OCI-LY3 (cell line): Measurements from ENCODE around the gene FLNA.

ENCODE experiments used
- CTCF ChIP-seq: fragments of 200-600, 300-600 bp; sonication (generic); IDR thresholded peaks from 2 replicates; pipeline ENCODE4 v1.5.1; 2014; ENCODE audit warnings: antibody characterized with exemption, low read length, low read depth
- EZH2phosphoT487 ChIP-seq: fragments of 200-600 bp; shearing (Covaris generic); IDR thresholded peaks from 2 replicates; pipeline ENCODE4 v1.6.1; 2018; ENCODE audit warnings: antibody characterized with exemption, mixed run types, low read depth

GRCh38 chrX:154355094-154355775 lies 19.2 kb downstream of the FLNA start:
- TF ChIP-seq CTCF = no peak
- no peak for TF ChIP-seq EZH2phosphoT487
